OCI-LY1 (cell line): ENCODE measurements around the gene SH3RF3.

Experiments used
- CTCF ChIP-seq: fragments of 200-600 bp; sonication (generic), shearing (Covaris generic); IDR thresholded peaks from 2 replicates; pipeline ENCODE4 v1.5.1; 2017; ENCODE audit warnings: mild to moderate bottlenecking, antibody characterized with exemption, low read length, moderate library complexity, mixed read lengths
- EZH2 ChIP-seq: fragments of 200-600 bp; sonication (generic), shearing (Covaris generic); IDR thresholded peaks from 2 replicates; pipeline ENCODE4 v1.8.0; 2017; ENCODE audit warnings: borderline replicate concordance, mixed run types, mild to moderate bottlenecking, antibody characterized with exemption, low read length, moderate library complexity, mixed read lengths

DNA sequence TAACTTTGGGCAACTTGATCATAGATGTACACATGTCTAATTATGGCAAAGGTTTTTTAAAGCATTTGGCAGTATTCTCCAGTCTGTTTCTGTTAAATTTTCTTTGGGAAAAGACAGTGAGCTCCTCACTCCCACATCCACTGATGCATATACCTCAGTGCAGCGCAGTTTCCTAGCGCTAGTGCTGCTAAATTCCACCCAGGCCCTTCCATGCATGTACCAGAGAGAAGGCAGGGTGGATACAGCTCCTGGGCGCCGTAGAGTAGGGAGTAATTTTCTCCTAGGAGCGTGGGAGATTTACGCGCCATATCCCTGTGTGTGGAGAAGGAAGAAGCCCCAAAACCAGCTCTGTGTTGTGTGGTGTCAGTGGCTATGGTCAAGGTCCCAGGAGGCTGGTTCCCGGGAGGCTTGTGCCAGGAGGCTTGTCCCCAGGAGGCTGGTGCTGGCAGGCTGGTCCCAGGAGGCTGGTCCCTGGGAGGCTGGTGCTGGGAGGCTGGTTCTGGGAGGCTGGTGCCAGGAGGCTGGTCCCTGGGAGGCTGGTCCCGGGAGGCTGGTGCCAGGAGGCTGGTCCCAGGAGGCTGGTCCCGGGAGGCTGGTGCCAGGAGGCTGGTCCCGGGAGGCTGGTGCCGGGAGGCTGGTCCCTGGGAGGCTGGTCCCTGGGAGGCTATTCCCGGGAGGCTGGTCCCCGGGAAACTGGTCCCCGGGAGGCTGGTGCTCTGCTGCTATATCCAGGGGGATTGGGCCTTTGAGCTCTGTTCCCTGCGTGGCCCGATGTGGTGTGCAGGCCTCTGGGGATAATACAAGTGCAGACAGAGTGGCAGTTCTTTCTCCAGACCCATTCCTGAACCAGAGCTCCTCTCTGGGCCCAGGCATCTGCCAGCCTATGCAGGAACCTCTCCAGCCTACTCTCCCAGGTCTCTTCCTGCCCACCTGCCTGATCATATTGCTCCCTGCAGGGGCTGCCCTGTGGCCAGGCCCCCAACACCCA, 323.6 kb downstream of the SH3RF3 start:
- no peak for TF ChIP-seq CTCF
- no peak for TF ChIP-seq EZH2
